Mesendoderm (in vitro differentiated cells): Measurements from ENCODE around the gene SERPINI1.

Experiments
- DNase-seq: peaks from one replicate; pipeline ENCODE4 v3.0.0; 2013
- H2AK5ac ChIP-seq: 2 replicates; pipeline ENCODE4 v1.6.1; 2013; ENCODE audit warnings: low read length, inconsistent platforms
- H2BK120ac ChIP-seq: 2 replicates; pipeline ENCODE4 v1.6.1; 2013; ENCODE audit warnings: low read depth, mild to moderate bottlenecking, low read length, moderate library complexity, mixed read lengths
- H2BK15ac ChIP-seq: replicated peaks from 2 replicates; pipeline ENCODE4 v1.6.1; 2013; ENCODE audit warnings: low read depth, mild to moderate bottlenecking, moderate library complexity
- H2BK5ac ChIP-seq: 2 replicates; pipeline ENCODE4 v1.6.1; 2013; ENCODE audit warnings: low read length, inconsistent platforms
- H3K18ac ChIP-seq: 2 replicates; pipeline ENCODE4 v1.6.1; 2013; ENCODE audit warnings: mild to moderate bottlenecking, low read length, mixed read lengths
- H3K23ac ChIP-seq: one replicate; pipeline ENCODE4 v1.6.1; 2013; ENCODE audit warnings: low read length
- H3K27ac ChIP-seq: 2 replicates; pipeline ENCODE4 v1.5.1; 2013; ENCODE audit warnings: low read depth, mild to moderate bottlenecking, inconsistent platforms, low read length, moderate library complexity
- H3K27me3 ChIP-seq: 2 replicates; pipeline ENCODE4 v1.6.1; 2013; ENCODE audit warnings: low read length, control low read depth, mild to moderate bottlenecking, inconsistent platforms; ENCODE audit not compliant: insufficient read depth, poor library complexity
- H3K36me3 ChIP-seq: 2 replicates; pipeline ENCODE4 v1.6.1; 2013; ENCODE audit warnings: low read length, inconsistent platforms; ENCODE audit not compliant: control insufficient read depth, insufficient read depth
- H3K4ac ChIP-seq: one replicate; pipeline ENCODE4 v1.6.1; 2013; ENCODE audit warnings: low read depth, mild to moderate bottlenecking, low read length, moderate library complexity
- H3K4me1 ChIP-seq: 2 replicates; pipeline ENCODE4 v1.6.1; 2013; ENCODE audit warnings: low read depth, low read length, inconsistent platforms; ENCODE audit not compliant: control insufficient read depth
- H3K4me2 ChIP-seq: 2 replicates; pipeline ENCODE4 v1.6.1; 2013; ENCODE audit warnings: low read length
- H3K4me3 ChIP-seq: 2 replicates; pipeline ENCODE4 v1.5.1; 2013; ENCODE audit warnings: mild to moderate bottlenecking, low read length
- H3K56ac ChIP-seq: one replicate; pipeline ENCODE4 v1.6.1; 2013; ENCODE audit warnings: low read length
- H3K79me1 ChIP-seq: 2 replicates; pipeline ENCODE4 v1.6.1; 2013; ENCODE audit warnings: low read length, inconsistent platforms
- H3K79me2 ChIP-seq: 2 replicates; pipeline ENCODE4 v1.6.1; 2013; ENCODE audit warnings: mild to moderate bottlenecking, low read length; ENCODE audit not compliant: control insufficient read depth, insufficient read depth
- H3K9ac ChIP-seq: 2 replicates; pipeline ENCODE4 v1.6.1; 2013; ENCODE audit warnings: low read length, inconsistent platforms
- H4K5ac ChIP-seq: one replicate; pipeline ENCODE4 v1.6.1; 2013; ENCODE audit warnings: low read length
- H4K8ac ChIP-seq: one replicate; pipeline ENCODE4 v1.6.1; 2013; ENCODE audit warnings: low read depth, mild to moderate bottlenecking, control low read depth, low read length, moderate library complexity
- WGBS: extraction: QIAGEN DNeasy Blood & Tissue Kit; methylation state at CpG from one replicate; pipeline ENCODE4 v1.1.7; 2013; ENCODE audit warnings: low lambda C conversion rate, missing lambda C conversion rate; ENCODE audit not compliant: insufficient coverage; ENCODE audit errors: extremely low coverage; 5-methylcytosine and 5-hydroxymethylcytosine counted together

The SERPINI1 gene

GRCh38 chr3:167863811-167864551 lies 128.5 kb downstream of the SERPINI1 start:
- H3K79me1 ChIP-seq: no peaks in the 10 kb centered on the region
- no peak overlapping the region for H3K18ac ChIP-seq
- H2BK5ac ChIP-seq: no peak overlapping the region
- no peak overlapping the region for H2AK5ac ChIP-seq
- DNase-seq: no peak
- WGBS: no CpG with 5 or more reads among the region's 9 CpGs
- no peak overlapping the region for H3K23ac ChIP-seq
- H2BK15ac ChIP-seq: no peak overlapping the region
- no peaks in the 10 kb centered on the region for H3K27me3 ChIP-seq
- no peak overlapping the region for H3K4ac ChIP-seq
- H3K36me3 ChIP-seq: no peaks in the 10 kb centered on the region
- no peak overlapping the region for H3K56ac ChIP-seq
- no peak overlapping the region for H3K4me3 ChIP-seq
- H3K79me2 ChIP-seq: no peaks in the 10 kb centered on the region
- no peak overlapping the region for H4K8ac ChIP-seq
- H3K4me1 ChIP-seq: no peaks in the 10 kb centered on the region
- H3K4me2 ChIP-seq: no peak overlapping the region
- no peak overlapping the region for H3K9ac ChIP-seq
- H4K5ac ChIP-seq: no peak overlapping the region
- H2BK120ac ChIP-seq: no peak overlapping the region
- no peak overlapping the region for H3K27ac ChIP-seq

- H2BK15ac ChIP-seq: no peak overlapping the region
- H2BK120ac ChIP-seq: no peak overlapping the region
- no peaks in the 10 kb centered on the region for H3K36me3 ChIP-seq
- H3K27ac ChIP-seq: no peak overlapping the region
- no peak overlapping the region for H3K18ac ChIP-seq
- H2BK5ac ChIP-seq: no peak overlapping the region
- H4K8ac ChIP-seq: no peak overlapping the region
- H3K4me1 ChIP-seq: no peaks in the 10 kb centered on the region
- no peaks in the 10 kb centered on the region for H3K27me3 ChIP-seq
- no CpG with 5 or more reads among the region's 1 CpG for WGBS
- no peaks in the 10 kb centered on the region for H3K79me2 ChIP-seq
- H3K4me2 ChIP-seq: no peak overlapping the region
- no peak overlapping the region for H3K56ac ChIP-seq
- H2AK5ac ChIP-seq: no peak overlapping the region
- H4K5ac ChIP-seq: no peak overlapping the region
- H3K4me3 ChIP-seq: no peak overlapping the region
- H3K4ac ChIP-seq: no peak overlapping the region
- no peaks in the 10 kb centered on the region for H3K79me1 ChIP-seq
- H3K9ac ChIP-seq: no peak overlapping the region
- H3K23ac ChIP-seq: no peak overlapping the region
- DNase-seq: no peak
These were observed 129.0 kb downstream of the SERPINI1 start for GRCh38 chr3:167864552-167864874.

GRCh38 chr3:167866331-167866730 lies 130.8 kb downstream of the SERPINI1 start:
- no peak overlapping the region for H2BK5ac ChIP-seq
- no peak overlapping the region for H2BK15ac ChIP-seq
- no peak overlapping the region for H2BK120ac ChIP-seq
- DNase-seq: no peak
- H3K4me2 ChIP-seq: no peak overlapping the region
- no peak overlapping the region for H4K5ac ChIP-seq
- H3K79me2 ChIP-seq: no peaks in the 10 kb centered on the region
- H3K27ac ChIP-seq: no peak overlapping the region
- H4K8ac ChIP-seq: no peak overlapping the region
- no peaks in the 10 kb centered on the region for H3K27me3 ChIP-seq
- no peak overlapping the region for H3K9ac ChIP-seq
- no peaks in the 10 kb centered on the region for H3K4me1 ChIP-seq
- H3K4me3 ChIP-seq: no peak overlapping the region
- no peak overlapping the region for H3K4ac ChIP-seq
- H3K79me1 ChIP-seq: no peaks in the 10 kb centered on the region
- H3K36me3 ChIP-seq: no peaks in the 10 kb centered on the region
- H3K18ac ChIP-seq: no peak overlapping the region
- no peak overlapping the region for H2AK5ac ChIP-seq
- no peak overlapping the region for H3K56ac ChIP-seq
- WGBS: no CpG with 5 or more reads among the region's 1 CpG
- H3K23ac ChIP-seq: no peak overlapping the region

GRCh38 chr3:167867981-167868380 lies 132.5 kb downstream of the SERPINI1 start:
- H3K79me2 ChIP-seq: no peaks in the 10 kb centered on the region
- no peak overlapping the region for H3K56ac ChIP-seq
- H3K27ac ChIP-seq: no peak overlapping the region
- no peak overlapping the region for H4K5ac ChIP-seq
- H3K18ac ChIP-seq: no peak overlapping the region
- H2AK5ac ChIP-seq: no peak overlapping the region
- H4K8ac ChIP-seq: no peak overlapping the region
- DNase-seq: no peak
- H3K79me1 ChIP-seq: no peaks in the 10 kb centered on the region
- H2BK15ac ChIP-seq: no peak overlapping the region
- H3K4me3 ChIP-seq: no peak overlapping the region
- no peak overlapping the region for H2BK120ac ChIP-seq
- no peaks in the 10 kb centered on the region for H3K27me3 ChIP-seq
- H3K4me1 ChIP-seq: no peaks in the 10 kb centered on the region
- no peak overlapping the region for H3K4me2 ChIP-seq
- no peaks in the 10 kb centered on the region for H3K36me3 ChIP-seq
- H3K4ac ChIP-seq: no peak overlapping the region
- H2BK5ac ChIP-seq: no peak overlapping the region
- WGBS: no CpG with 5 or more reads among the region's 1 CpG
- no peak overlapping the region for H3K9ac ChIP-seq
- no peak overlapping the region for H3K23ac ChIP-seq

- Histone ChIP-seq H3K18ac (no peak overlapping the region), H3K79me1 (no peaks in the 10 kb centered on the region), H3K27ac (no peak overlapping the region), H4K8ac (no peak overlapping the region), H3K9ac (no peak overlapping the region), H3K27me3 (no peaks in the 10 kb centered on the region), H3K36me3 (no peaks in the 10 kb centered on the region), H3K4me2 (no peak overlapping the region), H4K5ac (no peak overlapping the region), H2BK120ac (no peak overlapping the region), H2BK5ac (no peak overlapping the region), H3K4ac (no peak overlapping the region), H3K56ac (no peak overlapping the region), H3K23ac (no peak overlapping the region), H3K79me2 (no peaks in the 10 kb centered on the region), H3K4me3 (no peak overlapping the region), H2BK15ac (no peak overlapping the region), H2AK5ac (no peak overlapping the region), H3K4me1 (no peaks in the 10 kb centered on the region)
- no peak for DNase-seq
- no CpG with 5 or more reads among the region's 4 CpGs for WGBS
These were observed 134.7 kb downstream of the SERPINI1 start for GRCh38 chr3:167870181-167870580.

- H2BK5ac ChIP-seq: no peak overlapping the region
- H3K27me3 ChIP-seq: no peaks in the 10 kb centered on the region
- no peak for DNase-seq
- no peak overlapping the region for H4K5ac ChIP-seq
- H3K4ac ChIP-seq: no peak overlapping the region
- no peak overlapping the region for H3K18ac ChIP-seq
- no peaks in the 10 kb centered on the region for H3K79me1 ChIP-seq
- H3K4me3 ChIP-seq: no peak overlapping the region
- no peak overlapping the region for H3K27ac ChIP-seq
- H3K9ac ChIP-seq: no peak overlapping the region
- H3K4me2 ChIP-seq: no peak overlapping the region
- no peaks in the 10 kb centered on the region for H3K36me3 ChIP-seq
- H3K56ac ChIP-seq: no peak overlapping the region
- H2AK5ac ChIP-seq: no peak overlapping the region
- no peaks in the 10 kb centered on the region for H3K4me1 ChIP-seq
- H4K8ac ChIP-seq: no peak overlapping the region
- no peaks in the 10 kb centered on the region for H3K79me2 ChIP-seq
- no peak overlapping the region for H3K23ac ChIP-seq
- no peak overlapping the region for H2BK120ac ChIP-seq
- no CpG with 5 or more reads among the region's 4 CpGs for WGBS
- H2BK15ac ChIP-seq: no peak overlapping the region
These were observed 135.2 kb downstream of the SERPINI1 start for GRCh38 chr3:167870759-167871158.
